Uterus (tissue), 2 donors: Measurements from ENCODE around the gene WASF1.

Experiments
- CTCF ChIP-seq, 4 experiments: fragments of 200-600 bp in 2 of 4; fragments of 450-650 bp in 2 of 4; sonication (generic) in 2 of 4; IDR thresholded peaks; one replicate each; pipeline ENCODE4 v1.5.1; 2016 to 2019; ENCODE audit warnings: antibody characterized with exemption in 4 of 4, mild to moderate bottlenecking in 2 of 4, moderate library complexity in 1 of 4
- POLR2A ChIP-seq, 2 donors: fragments of 450-650 bp; IDR thresholded peaks; one replicate each; pipeline ENCODE4 v1.6.1; 2016; ENCODE audit warnings: antibody characterized with exemption in 2 of 2, mild to moderate bottlenecking in 1 of 2, moderate library complexity in 1 of 2

GRCh38 chr6:110178626-110179405, 654 bp downstream of the WASF1 start:
- TF ChIP-seq CTCF (IDR thresholded peaks at IDR 0.05) (peak; percentile 76 to 86 (median 82)), POLR2A (IDR thresholded peaks at IDR 0.05) (no peak)
